HuH-7.5 (cell line): ENCODE results near the gene RBFOX1.

Experiments
- DNase-seq: peaks from one replicate; pipeline ENCODE4 v3.0.0; 2011; ENCODE audit warnings: low spot score

RBFOX1 gene

GRCh38 chr16:7420843-7421242 is 88.2 kb downstream of the RBFOX1 start:
- no peak for DNase-seq

- DNase-seq = no peak
Observed at GRCh38 chr16:7421578-7421977, 88.9 kb downstream of the RBFOX1 start.

GRCh38 chr16:7422036-7422888 is 89.6 kb downstream of the RBFOX1 start:
- DNase-seq = no peak

GRCh38 chr16:7423434-7424044 is 90.9 kb downstream of the RBFOX1 start:
- DNase-seq = no peak

- DNase-seq = no peak
Observed at GRCh38 chr16:7426161-7426560, 93.5 kb downstream of the RBFOX1 start.

GRCh38 chr16:7431723-7432122 is 99.1 kb downstream of the RBFOX1 start:
- no peak for DNase-seq

GRCh38 chr16:7436306-7436705 is 103.7 kb downstream of the RBFOX1 start:
- no peak for DNase-seq

- no peak for DNase-seq
Observed at GRCh38 chr16:7437135-7437804, 104.6 kb downstream of the RBFOX1 start.

GRCh38 chr16:7437843-7438242 is 105.2 kb downstream of the RBFOX1 start:
- no peak for DNase-seq

- DNase-seq = no peak
Observed at GRCh38 chr16:7438601-7439000, 106.0 kb downstream of the RBFOX1 start.

GRCh38 chr16:7439518-7439917 is 106.9 kb downstream of the RBFOX1 start:
- DNase-seq = no peak

- no peak for DNase-seq
Observed at GRCh38 chr16:7440886-7441400, 108.3 kb downstream of the RBFOX1 start.

GRCh38 chr16:7442050-7442449 is 109.4 kb downstream of the RBFOX1 start:
- DNase-seq = no peak

- no peak for DNase-seq
Observed at GRCh38 chr16:7443142-7443541, 110.5 kb downstream of the RBFOX1 start.

GRCh38 chr16:7443648-7444365 is 111.2 kb downstream of the RBFOX1 start:
- no peak for DNase-seq

GRCh38 chr16:7449306-7449705 is 116.7 kb downstream of the RBFOX1 start:
- no peak for DNase-seq

GRCh38 chr16:7449808-7450207 is 117.2 kb downstream of the RBFOX1 start:
- DNase-seq = no peak

GRCh38 chr16:7450440-7450839 is 117.8 kb downstream of the RBFOX1 start:
- DNase-seq = no peak

GRCh38 chr16:7452090-7452489 is 119.4 kb downstream of the RBFOX1 start:
- DNase-seq = no peak

- DNase-seq = no peak
Observed at GRCh38 chr16:7456211-7456610, 123.6 kb downstream of the RBFOX1 start.

- DNase-seq = no peak
Observed at GRCh38 chr16:7458144-7458543, 125.5 kb downstream of the RBFOX1 start.

GRCh38 chr16:7470344-7470743 is 137.7 kb downstream of the RBFOX1 start:
- DNase-seq = no peak
